GM12891 (cell line): Measurements from ENCODE around the gene SPAAR.

Experiments used
- PAX5 ChIP-seq: IDR thresholded peaks from 2 replicates; pipeline ENCODE4 v1.6.1; 2011; ENCODE audit warnings: low read length, moderate library complexity, mild to moderate bottlenecking; ENCODE audit not compliant: insufficient read depth, severe bottlenecking
- POLR2A ChIP-seq: IDR thresholded peaks from 2 replicates; pipeline ENCODE4 v1.6.1; 2011; ENCODE audit warnings: low read depth, low read length, control low read depth
- POLR2AphosphoS5 ChIP-seq: IDR thresholded peaks from 2 replicates; pipeline ENCODE4 v1.6.1; 2011; ENCODE audit warnings: low read depth, low read length, control low read depth
- POU2F2 ChIP-seq: IDR thresholded peaks from 2 replicates; pipeline ENCODE4 v1.6.1; 2011; ENCODE audit warnings: low read depth, mild to moderate bottlenecking, control low read depth, low read length, moderate library complexity
- SPI1 ChIP-seq: IDR thresholded peaks from 2 replicates; pipeline ENCODE4 v1.6.1; 2011; ENCODE audit warnings: low read depth, low read length, control low read depth
- TAF1 ChIP-seq: IDR thresholded peaks from 2 replicates; pipeline ENCODE4 v1.6.1; 2011; ENCODE audit warnings: low read depth, low read length, control low read depth

DNA sequence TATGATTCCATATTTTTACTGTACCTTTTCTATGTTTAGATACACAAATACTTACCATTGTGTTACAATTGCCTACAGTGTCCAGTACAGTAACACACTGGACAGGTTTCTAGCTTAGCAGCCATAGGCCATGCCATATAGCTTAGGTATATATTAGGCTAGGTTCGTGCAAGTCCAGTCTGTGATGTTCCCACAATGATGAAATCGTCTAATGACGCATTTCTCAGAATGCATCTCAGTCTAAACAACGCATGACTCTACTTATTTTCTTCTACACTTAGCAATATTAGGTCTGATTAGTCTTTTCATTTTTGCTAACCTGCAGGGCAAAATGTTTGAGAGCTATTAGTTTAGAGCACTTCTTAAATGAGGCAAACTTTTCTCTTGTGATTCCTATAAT lies 26.0 kb downstream of the SPAAR start:
- no peak for TF ChIP-seq POLR2AphosphoS5
- TF ChIP-seq TAF1: no peak
- no peak for TF ChIP-seq POLR2A
- no peak for TF ChIP-seq PAX5
- TF ChIP-seq SPI1: no peak
- TF ChIP-seq POU2F2: no peak
